EL (cell line): Measurements from ENCODE around the gene SRXN1.
"Not testable (repeated sequence)": the region's sequence is repeated elsewhere in the genome, so short reads cannot be mapped to it uniquely, and the experiment has no call there.

ENCODE experiments used
- DNase-seq: peaks from one replicate; pipeline ENCODE4 v3.0.0-alpha.2; 2016

The SRXN1 gene

DNA sequence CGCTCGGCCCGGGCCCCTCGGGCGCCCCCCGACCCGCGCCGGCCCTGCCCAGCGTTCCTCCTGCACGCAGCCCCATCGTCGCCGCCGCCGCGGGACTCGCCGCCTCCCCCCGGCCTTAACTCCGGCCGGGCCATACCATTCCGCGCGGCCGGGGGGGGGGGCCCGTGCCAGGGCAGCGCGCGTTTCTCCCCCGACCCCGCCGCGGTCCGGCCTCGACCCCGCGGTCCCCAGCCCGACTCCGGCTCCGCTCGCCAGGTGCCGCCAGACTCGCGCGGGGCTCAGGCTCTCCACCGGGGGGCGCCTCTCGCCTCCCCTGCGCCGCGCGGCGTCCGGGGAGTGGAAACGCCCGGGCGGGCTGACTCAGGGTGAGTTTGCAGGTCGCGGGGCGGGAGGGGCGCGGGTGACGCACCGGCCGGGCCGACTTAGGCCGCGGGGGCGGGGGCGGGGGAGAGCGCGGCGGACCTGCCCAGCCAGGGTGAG, at the start of gene SRXN1:
SRXN1 (minus strand) TSS at position 91 of the 480 bp plus-strand sequence; CDS start at position 76, 15 bp downstream.
- DNase-seq, result peak; percentile 94

GRCh38 chr20:701401-702129, 48.6 kb upstream of the SRXN1 start:
- DNase-seq, result no peak

GRCh38 chr20:699811-700338, 46.9 kb upstream of the SRXN1 start:
- no peak for DNase-seq

DNA sequence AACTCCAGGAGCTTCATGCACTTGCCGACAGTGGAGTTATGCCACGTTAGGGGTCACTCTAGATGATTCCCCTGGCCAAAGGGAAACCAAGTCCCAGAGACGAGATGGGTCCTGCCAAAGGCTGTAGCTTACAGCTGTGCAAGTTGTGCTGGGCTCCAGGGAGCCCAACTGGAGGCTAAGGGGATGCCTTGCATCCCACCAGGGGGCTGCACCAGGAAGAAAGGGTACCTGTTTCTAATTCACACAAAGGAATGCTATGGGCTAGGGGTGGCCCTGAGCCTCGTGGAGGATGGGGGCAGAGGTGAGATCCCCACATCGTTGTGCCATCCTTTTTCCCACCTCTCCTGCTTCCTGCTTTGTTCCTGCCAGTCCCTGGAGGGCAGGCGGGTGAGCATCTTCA, 46.3 kb upstream of the SRXN1 start:
- no peak for DNase-seq

- no peak for DNase-seq
These were observed 45.3 kb upstream of the SRXN1 start for GRCh38 chr20:698276-698675.

GRCh38 chr20:697826-698225, 44.8 kb upstream of the SRXN1 start:
- DNase-seq, result no peak

DNA sequence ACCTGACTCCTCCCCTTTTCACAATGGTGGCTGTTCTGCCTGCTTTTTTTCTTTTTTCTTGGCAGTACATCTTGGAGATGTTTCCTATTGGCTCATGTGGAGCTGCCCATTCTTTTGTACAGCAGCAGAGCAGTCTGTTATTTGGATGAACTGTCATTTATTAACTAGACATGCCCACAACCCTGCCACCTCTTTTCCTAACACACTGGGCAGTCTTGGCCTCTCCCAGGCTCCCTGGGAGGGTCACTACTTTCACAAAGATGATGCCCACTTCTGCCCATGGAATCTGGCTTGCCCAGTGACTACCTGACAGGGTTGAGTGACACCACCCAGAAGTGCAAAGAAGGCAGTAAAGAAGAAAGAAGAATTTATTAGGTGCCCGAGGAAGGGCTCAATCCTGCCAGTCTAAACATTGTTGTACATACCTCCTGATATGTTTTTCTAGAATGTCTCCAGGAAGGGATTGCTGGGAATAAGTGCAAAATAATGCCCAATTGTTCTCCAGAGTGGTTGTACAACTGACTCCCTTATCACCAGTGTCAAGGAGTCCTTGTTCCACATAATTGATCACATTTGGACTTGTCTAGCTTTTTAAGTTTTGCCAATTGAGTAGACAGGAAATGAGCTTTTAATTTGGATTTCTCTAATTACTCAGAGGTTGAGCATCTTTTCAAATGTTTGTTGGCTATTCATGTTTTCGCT, 42.3 kb upstream of the SRXN1 start:
- DNase-seq, result no peak

DNA sequence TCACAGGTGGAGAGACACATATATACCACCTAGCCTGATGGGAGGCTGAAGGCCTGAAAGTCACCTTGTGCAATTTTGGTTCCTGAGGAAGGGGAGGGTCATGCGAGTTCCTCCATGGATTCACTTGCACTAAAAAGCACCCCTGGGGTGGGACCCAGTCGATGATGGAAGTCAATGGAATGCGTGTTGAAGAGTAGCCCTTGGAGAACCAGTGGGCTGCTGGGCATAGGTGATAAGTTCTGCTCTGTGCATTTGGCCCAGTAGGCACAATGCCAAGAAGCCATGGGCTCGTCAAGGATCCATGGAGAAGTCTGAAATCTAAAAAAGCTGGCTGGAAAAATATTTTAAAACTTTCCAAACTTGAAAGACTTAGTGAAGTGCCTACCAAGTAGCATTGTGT, 41.5 kb upstream of the SRXN1 start:
- DNase-seq, result no peak

- DNase-seq, result not testable (repeated sequence)
These were observed 40.8 kb upstream of the SRXN1 start for GRCh38 chr20:693786-694185.

DNA sequence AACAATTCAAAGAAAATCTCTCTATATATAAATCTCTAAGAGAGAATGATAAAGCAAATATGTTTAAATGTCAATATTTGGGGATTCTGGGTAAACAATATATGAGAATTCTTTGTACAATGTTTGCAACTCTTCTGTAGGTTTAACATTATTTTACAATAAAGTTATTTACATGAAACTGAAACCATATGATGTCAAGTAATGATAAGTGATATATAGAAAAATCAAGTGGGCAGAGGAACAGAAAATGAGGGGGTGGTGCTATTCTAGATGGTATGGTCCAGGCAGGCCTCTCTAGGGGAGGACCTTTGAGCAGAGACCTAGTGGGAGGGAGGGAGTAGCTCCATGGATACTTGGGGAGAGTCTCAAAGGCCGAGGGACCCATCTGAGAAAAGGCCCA, 39.0 kb upstream of the SRXN1 start:
- no peak for DNase-seq

DNA sequence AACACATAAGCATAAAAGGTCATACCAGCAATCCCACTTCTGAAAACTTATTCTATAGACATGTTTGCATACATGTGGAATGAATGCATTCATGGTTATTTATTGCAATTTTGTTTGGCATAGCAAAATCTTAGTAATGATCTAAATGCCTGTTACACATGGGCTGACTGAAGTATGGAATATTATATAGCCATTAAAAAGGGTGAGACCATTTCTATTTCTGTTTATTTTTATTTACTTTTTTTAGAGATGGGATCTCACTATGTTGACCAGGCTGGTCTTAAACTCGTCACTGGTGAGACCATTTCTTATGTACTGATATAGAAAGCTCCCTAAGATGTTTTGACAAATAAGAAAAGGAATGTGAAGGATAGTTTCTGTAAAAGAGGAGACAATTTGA, 36.9 kb upstream of the SRXN1 start:
- no peak for DNase-seq

DNA sequence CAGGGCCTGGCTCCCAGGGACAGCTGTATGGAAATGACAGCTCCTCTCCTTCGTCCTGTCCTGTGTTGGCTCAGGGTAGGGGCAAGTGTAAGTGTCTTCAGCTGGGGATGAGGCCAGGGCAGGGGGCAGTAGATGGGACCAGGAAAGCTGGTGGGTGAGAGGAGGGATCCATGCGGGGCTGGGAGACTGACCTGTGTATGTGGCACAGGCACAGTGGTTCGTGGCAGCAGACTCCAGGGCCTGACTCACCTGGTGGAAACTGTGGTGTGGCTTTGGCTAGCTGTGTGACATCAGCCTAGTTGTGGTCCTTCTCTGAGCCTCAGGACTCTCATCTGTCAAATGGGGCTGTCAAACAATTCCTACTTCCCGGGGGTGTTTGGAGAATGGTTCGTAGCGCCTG, 36.3 kb upstream of the SRXN1 start:
- no peak for DNase-seq

- DNase-seq, result peak; percentile 14
These were observed 35.8 kb upstream of the SRXN1 start for GRCh38 chr20:688809-689212.

- no peak for DNase-seq
These were observed 34.6 kb upstream of the SRXN1 start for GRCh38 chr20:687468-688203.

- no peak for DNase-seq
These were observed 31.8 kb upstream of the SRXN1 start for GRCh38 chr20:684676-685319.

GRCh38 chr20:682123-682522, 29.1 kb upstream of the SRXN1 start:
- DNase-seq, result no peak

DNA sequence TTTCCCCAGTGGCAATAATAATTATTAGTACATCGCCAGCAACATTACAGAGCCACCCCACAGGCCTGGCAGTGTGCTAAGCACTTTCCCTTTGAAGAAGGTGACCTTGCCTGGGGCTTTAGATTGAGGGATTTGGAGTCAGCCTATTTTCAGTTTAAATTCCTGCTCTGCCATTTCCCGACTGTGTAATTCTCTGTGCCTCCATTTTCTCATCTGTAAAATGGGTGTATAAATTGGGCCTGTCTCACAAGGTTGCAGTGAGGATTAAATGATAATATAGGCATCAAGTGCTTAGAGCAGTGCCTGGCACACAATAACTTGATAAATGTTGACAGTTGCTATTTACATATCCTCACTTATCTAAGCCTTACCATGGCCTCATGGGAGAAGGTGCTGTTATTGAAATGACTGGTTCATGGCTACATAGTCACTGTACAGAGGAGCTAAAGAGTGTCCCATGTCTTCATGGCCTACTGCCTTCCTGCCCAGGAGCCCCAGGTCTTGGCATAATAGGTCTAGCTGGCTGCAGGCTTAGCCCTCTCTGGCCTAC, 27.7 kb upstream of the SRXN1 start:
- DNase-seq, result no peak

DNA sequence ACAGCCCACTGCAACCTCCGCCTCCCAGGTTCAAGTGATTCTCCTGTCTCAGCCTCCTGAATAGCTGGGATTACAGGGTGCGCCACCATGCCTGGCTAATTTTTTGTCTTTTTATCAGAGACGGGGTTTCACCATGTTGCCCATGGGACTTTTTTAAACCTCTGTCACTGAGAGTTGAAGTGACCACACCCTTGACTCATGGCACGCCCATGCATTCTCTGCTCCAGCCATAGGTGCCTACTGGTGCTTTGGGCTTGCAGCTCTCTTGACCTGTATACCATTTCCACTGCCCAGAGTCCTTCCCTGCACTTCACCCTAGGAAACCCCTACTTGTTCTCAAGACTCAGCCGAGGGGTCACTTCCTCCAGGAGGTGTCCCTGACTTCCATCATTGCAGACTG, 25.0 kb upstream of the SRXN1 start:
- DNase-seq, result no peak

GRCh38 chr20:676967-677366, 24.0 kb upstream of the SRXN1 start:
- no peak for DNase-seq

- DNase-seq, result no peak
These were observed 23.4 kb upstream of the SRXN1 start for GRCh38 chr20:676315-676937.

DNA sequence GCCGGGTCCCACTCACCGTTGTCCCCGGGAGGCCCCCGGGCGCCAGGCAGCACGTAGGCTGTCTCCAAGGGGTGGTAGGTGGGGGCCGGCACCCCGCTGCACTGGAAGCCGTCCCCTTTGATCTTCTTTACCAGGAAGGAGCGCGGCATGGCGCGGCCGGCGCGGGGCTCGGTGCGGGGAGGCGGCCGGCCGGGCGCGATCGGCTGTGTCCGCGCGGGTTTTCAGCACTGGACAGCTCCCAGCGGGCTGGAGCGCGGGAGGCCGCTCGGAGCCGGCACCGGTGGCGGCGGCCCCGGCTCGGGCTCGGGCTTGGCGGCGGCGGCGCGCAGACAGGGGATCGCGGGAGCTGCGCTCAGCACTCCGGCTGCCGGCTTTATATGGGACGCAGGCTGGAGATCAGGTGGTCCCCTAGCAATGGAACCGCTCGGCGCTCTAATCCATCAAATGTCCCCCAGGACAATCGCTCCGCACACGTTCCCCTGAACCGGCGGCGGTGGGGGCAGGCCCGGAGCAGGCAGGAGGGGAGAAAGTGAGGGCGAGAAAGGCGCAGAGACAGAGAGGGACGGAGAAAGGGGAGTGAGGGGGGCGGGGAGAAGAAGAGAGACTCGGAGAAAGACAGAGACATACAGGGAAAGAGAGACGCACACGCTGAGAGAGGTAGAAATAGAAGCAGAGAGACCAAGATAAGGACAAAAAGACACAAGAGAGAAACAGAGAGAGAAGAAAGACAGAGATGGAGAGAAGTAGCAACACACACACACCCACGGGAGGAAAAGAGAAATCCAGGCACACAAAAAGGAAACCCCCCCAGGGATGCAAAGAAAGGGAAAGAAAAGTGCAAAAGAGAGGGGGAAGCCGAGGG, 22.7 kb upstream of the SRXN1 start, which contains the start of gene SCRT2:
SCRT2 (minus strand) TSS at position 350 of the 862 bp plus-strand sequence; CDS start at position 149, 201 bp downstream.
- peak; percentile 63 for DNase-seq
